Measurements from ENCODE around the gene CCPG1. TPM values are rescaled to one million over a fixed set of nuclear protein-coding genes. Genes with fewer than 3 reads are reported as not detected.

CCPG1 gene
- total RNA-seq, 1 experiment from 2014 or later, result 17.1 TPM

- Mint-ChIP-seq H3K9me3 (peaks cover 6% of the 10 kb centered on the region), H3K36me3 (peaks cover 9% of the 10 kb centered on the region), H3K4me3 (no peak overlapping the region), H3K27ac (no peak overlapping the region), H3K4me1 (no peaks in the 10 kb centered on the region), H3K27me3 (ENCODE audit: low read depth) (no peaks in the 10 kb centered on the region)
- DNase-seq (ENCODE audit: low spot score), result no peak
- POLR2A ChIA-PET, result interaction anchor here (0.6 kb wide), 1 partner anchor 339 kb away, joined by 4 read pairs; no protein-coding TSS in a partner anchor
- ATAC-seq, result no peak
- CTCF ChIA-PET, result no interaction called here
- TF ChIP-seq IRF2 (CRISPR knock-in tag; IDR thresholded peaks at IDR 0.05; ENCODE audit: borderline replicate concordance, low read depth) (no peak), PRDM15 (CRISPR knock-in tag; IDR thresholded peaks at IDR 0.05) (no peak), PREB (CRISPR knock-in tag; IDR thresholded peaks at IDR 0.05; ENCODE audit: borderline replicate concordance) (no peak), TCF7 (CRISPR knock-in tag; IDR thresholded peaks at IDR 0.05; ENCODE audit: low read depth) (no peak), CBFB (CRISPR knock-in tag; IDR thresholded peaks at IDR 0.05; ENCODE audit: low read depth) (no peak), SMAD3 (CRISPR knock-in tag; IDR thresholded peaks at IDR 0.05; ENCODE audit: borderline replicate concordance) (no peak), ETV6 (CRISPR knock-in tag; IDR thresholded peaks at IDR 0.05) (no peak), EMX1 (CRISPR knock-in tag; IDR thresholded peaks at IDR 0.05) (no peak), GRHL2 (CRISPR knock-in tag; IDR thresholded peaks at IDR 0.05; ENCODE audit: insufficient replicate concordance, severe bottlenecking) (no peak), ZNF219 (CRISPR knock-in tag; IDR thresholded peaks at IDR 0.05; ENCODE audit: borderline replicate concordance) (no peak), ZNF396 (CRISPR knock-in tag; IDR thresholded peaks at IDR 0.05; ENCODE audit: borderline replicate concordance) (no peak), ZNF138 (CRISPR knock-in tag; conservative IDR thresholded peaks at IDR 0.05) (no peak)
- TF ChIP-seq, protein P1, sequence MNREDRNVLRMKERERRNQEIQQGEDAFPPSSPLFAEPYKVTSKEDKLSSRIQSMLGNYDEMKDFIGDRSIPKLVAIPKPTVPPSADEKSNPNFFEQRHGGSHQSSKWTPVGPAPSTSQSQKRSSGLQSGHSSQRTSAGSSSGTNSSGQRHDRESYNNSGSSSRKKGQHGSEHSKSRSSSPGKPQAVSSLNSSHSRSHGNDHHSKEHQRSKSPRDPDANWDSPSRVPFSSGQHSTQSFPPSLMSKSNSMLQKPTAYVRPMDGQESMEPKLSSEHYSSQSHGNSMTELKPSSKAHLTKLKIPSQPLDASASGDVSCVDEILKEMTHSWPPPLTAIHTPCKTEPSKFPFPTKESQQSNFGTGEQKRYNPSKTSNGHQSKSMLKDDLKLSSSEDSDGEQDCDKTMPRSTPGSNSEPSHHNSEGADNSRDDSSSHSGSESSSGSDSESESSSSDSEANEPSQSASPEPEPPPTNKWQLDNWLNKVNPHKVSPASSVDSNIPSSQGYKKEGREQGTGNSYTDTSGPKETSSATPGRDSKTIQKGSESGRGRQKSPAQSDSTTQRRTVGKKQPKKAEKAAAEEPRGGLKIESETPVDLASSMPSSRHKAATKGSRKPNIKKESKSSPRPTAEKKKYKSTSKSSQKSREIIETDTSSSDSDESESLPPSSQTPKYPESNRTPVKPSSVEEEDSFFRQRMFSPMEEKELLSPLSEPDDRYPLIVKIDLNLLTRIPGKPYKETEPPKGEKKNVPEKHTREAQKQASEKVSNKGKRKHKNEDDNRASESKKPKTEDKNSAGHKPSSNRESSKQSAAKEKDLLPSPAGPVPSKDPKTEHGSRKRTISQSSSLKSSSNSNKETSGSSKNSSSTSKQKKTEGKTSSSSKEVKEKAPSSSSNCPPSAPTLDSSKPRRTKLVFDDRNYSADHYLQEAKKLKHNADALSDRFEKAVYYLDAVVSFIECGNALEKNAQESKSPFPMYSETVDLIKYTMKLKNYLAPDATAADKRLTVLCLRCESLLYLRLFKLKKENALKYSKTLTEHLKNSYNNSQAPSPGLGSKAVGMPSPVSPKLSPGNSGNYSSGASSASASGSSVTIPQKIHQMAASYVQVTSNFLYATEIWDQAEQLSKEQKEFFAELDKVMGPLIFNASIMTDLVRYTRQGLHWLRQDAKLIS (CRISPR knock-in tag; IDR thresholded peaks at IDR 0.05; ENCODE audit: borderline replicate concordance), result no peak
- TF ChIP-seq, protein P2, sequence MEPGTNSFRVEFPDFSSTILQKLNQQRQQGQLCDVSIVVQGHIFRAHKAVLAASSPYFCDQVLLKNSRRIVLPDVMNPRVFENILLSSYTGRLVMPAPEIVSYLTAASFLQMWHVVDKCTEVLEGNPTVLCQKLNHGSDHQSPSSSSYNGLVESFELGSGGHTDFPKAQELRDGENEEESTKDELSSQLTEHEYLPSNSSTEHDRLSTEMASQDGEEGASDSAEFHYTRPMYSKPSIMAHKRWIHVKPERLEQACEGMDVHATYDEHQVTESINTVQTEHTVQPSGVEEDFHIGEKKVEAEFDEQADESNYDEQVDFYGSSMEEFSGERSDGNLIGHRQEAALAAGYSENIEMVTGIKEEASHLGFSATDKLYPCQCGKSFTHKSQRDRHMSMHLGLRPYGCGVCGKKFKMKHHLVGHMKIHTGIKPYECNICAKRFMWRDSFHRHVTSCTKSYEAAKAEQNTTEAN (CRISPR knock-in tag; IDR thresholded peaks at IDR 0.05), result no peak
These were observed 29.1 kb downstream of the CCPG1 start for GRCh38 chr15:55379095-55379494.

DNA sequence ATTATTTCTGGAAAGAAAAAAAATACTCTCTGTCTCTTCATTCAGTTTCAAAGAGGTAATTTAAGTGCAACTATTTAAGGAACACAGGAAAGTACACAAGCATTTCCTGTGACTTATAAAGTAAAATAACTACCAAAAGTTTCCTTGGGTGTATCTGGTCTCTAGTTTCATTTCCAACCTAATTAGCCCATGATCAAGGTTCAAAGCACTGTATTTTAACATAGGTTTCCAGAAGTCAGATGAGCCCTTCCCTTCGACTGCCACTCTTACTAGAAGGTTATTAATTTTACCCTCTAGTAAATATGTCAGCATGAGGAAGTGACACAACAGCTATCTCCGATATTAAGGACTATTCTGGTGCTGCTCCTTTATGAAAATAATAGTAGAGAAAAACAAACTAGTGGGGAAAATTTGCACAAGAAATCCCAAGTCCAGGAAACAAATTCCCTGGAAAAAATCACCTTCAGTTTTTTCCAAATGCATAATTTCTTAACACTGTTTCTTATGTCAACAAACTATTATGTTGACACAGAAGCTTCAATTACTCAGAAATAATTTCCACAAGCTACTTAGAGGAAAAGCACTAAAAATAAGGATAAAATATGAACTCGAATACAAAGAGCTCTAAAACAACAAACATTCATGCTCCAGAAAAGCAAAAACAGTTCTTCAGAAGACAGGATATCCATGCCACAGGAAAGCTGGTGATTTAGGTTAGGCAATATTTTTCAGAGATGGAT lies 35.3 kb downstream of the CCPG1 start:
- Mint-ChIP-seq H3K27ac (no peak overlapping the region), H3K4me3 (no peak overlapping the region), H3K4me1 (no peaks in the 10 kb centered on the region), H3K36me3 (no peaks in the 10 kb centered on the region), H3K27me3 (ENCODE audit: low read depth) (no peaks in the 10 kb centered on the region), H3K9me3 (no peaks in the 10 kb centered on the region)
- ChIA-PET POLR2A (interaction anchor here (0.7 kb wide), 1 partner anchor 19 kb away, joined by 3 read pairs; no protein-coding TSS in a partner anchor), CTCF (no interaction called here)
- ATAC-seq (no peak), DNase-seq (ENCODE audit: low spot score) (no peak)
- TF ChIP-seq TEAD4 (CRISPR knock-in tag; IDR thresholded peaks at IDR 0.05) (no peak), CDX4 (CRISPR knock-in tag; IDR thresholded peaks at IDR 0.05; ENCODE audit: borderline replicate concordance) (no peak), OVOL2 (CRISPR knock-in tag; IDR thresholded peaks at IDR 0.05; ENCODE audit: borderline replicate concordance) (no peak), SP1 (CRISPR knock-in tag; conservative IDR thresholded peaks at IDR 0.05) (no peak), GABPB1 (CRISPR knock-in tag; IDR thresholded peaks at IDR 0.05) (no peak), NR1H2 (CRISPR knock-in tag; IDR thresholded peaks at IDR 0.05) (no peak), ELF4 (CRISPR knock-in tag; IDR thresholded peaks at IDR 0.05; ENCODE audit: low read depth) (no peak), PREB (CRISPR knock-in tag; IDR thresholded peaks at IDR 0.05; ENCODE audit: borderline replicate concordance) (no peak)
- TF ChIP-seq, protein P3, sequence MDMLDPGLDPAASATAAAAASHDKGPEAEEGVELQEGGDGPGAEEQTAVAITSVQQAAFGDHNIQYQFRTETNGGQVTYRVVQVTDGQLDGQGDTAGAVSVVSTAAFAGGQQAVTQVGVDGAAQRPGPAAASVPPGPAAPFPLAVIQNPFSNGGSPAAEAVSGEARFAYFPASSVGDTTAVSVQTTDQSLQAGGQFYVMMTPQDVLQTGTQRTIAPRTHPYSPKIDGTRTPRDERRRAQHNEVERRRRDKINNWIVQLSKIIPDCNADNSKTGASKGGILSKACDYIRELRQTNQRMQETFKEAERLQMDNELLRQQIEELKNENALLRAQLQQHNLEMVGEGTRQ (CRISPR knock-in tag; IDR thresholded peaks at IDR 0.05), result no peak
